ENCODE data around the gene ACTR1B.
A peak's percentile ranks its signal among the peaks of the same experiment; 100 is the strongest.
"Not testable (repeated sequence)": the region's sequence is repeated elsewhere in the genome, so short reads cannot be mapped to it uniquely, and the experiment has no call there.

The ACTR1B gene

GRCh38 chr2:97663962-97664635 is at the start of gene ACTR1B:
Gene ACTR1B, minus strand, starts transcription at chr2:97664044. Its CDS starts 154 bp downstream, at chr2:97663890.
- peak; percentile 99 for DNase-seq (ENCODE audit: low spot score)

GRCh38 chr2:97712693-97713295 is 49.0 kb upstream of the ACTR1B start:
- DNase-seq (ENCODE audit: low spot score): peak; percentile 31

GRCh38 chr2:97712175-97712574 is 48.3 kb upstream of the ACTR1B start:
- DNase-seq (ENCODE audit: low spot score): not testable (repeated sequence)

GRCh38 chr2:97711394-97711711 is 47.5 kb upstream of the ACTR1B start:
- no peak for DNase-seq (ENCODE audit: low spot score)

- DNase-seq (ENCODE audit: low spot score): no peak
Observed at GRCh38 chr2:97708608-97709007, 44.8 kb upstream of the ACTR1B start.

- no peak for DNase-seq (ENCODE audit: low spot score)
Observed at GRCh38 chr2:97708048-97708380, 44.2 kb upstream of the ACTR1B start.

- DNase-seq (ENCODE audit: low spot score): no peak
Observed at GRCh38 chr2:97707362-97708047, 43.7 kb upstream of the ACTR1B start.

GRCh38 chr2:97706708-97707345 is 43.0 kb upstream of the ACTR1B start:
- DNase-seq (ENCODE audit: low spot score): no peak

- DNase-seq (ENCODE audit: low spot score): no peak
Observed at GRCh38 chr2:97706112-97706511, 42.3 kb upstream of the ACTR1B start.

GRCh38 chr2:97704989-97705388 is 41.1 kb upstream of the ACTR1B start:
- DNase-seq (ENCODE audit: low spot score): no peak

- no peak for DNase-seq (ENCODE audit: low spot score)
Observed at GRCh38 chr2:97703741-97704140, 39.9 kb upstream of the ACTR1B start.

GRCh38 chr2:97702731-97703470 is 39.1 kb upstream of the ACTR1B start:
- DNase-seq (ENCODE audit: low spot score): no peak

GRCh38 chr2:97701851-97702465 is 38.1 kb upstream of the ACTR1B start:
- DNase-seq (ENCODE audit: low spot score): no peak

GRCh38 chr2:97701186-97701585 is 37.3 kb upstream of the ACTR1B start:
- no peak for DNase-seq (ENCODE audit: low spot score)

- peak; percentile 74 for DNase-seq (ENCODE audit: low spot score)
Observed at GRCh38 chr2:97699765-97700444, 36.1 kb upstream of the ACTR1B start.

GRCh38 chr2:97698530-97698929 is 34.7 kb upstream of the ACTR1B start:
- no peak for DNase-seq (ENCODE audit: low spot score)

- peak; percentile 93 for DNase-seq (ENCODE audit: low spot score)
Observed at GRCh38 chr2:97697252-97698235, 33.7 kb upstream of the ACTR1B start.

- DNase-seq (ENCODE audit: low spot score): no peak
Observed at GRCh38 chr2:97695744-97696143, 31.9 kb upstream of the ACTR1B start.

GRCh38 chr2:97693476-97693875 is 29.6 kb upstream of the ACTR1B start:
- DNase-seq (ENCODE audit: low spot score): no peak

GRCh38 chr2:97691166-97691565 is 27.3 kb upstream of the ACTR1B start:
- no peak for DNase-seq (ENCODE audit: low spot score)
